ENCODE results near the gene PSMG3. TPM values are rescaled to one million over a fixed set of nuclear protein-coding genes. Genes with fewer than 3 reads are reported as not detected.

The PSMG3 gene
- total RNA-seq, 1 experiment from 2014 or later = 33.3 TPM

GRCh38 chr7:1549357-1550004 is 20.4 kb downstream of the PSMG3 start:
- no peak for ATAC-seq
- Mint-ChIP-seq H3K27ac (no peak overlapping the region), H3K9me3 (no peaks in the 10 kb centered on the region), H3K27me3 (ENCODE audit: low read depth) (no peaks in the 10 kb centered on the region), H3K4me1 (no peaks in the 10 kb centered on the region), H3K4me3 (no peak overlapping the region), H3K36me3 (no peaks in the 10 kb centered on the region)
- no peak for TF ChIP-seq ZSCAN18 (CRISPR knock-in tag; IDR thresholded peaks at IDR 0.05)
- TF ChIP-seq SOX15 (CRISPR knock-in tag; IDR thresholded peaks at IDR 0.05) = no peak
- no peak for TF ChIP-seq ZBTB21 (CRISPR knock-in tag; IDR thresholded peaks at IDR 0.05; ENCODE audit: borderline replicate concordance)
- TF ChIP-seq NFYB (CRISPR knock-in tag; conservative IDR thresholded peaks at IDR 0.05; ENCODE audit: low read depth) = no peak
- TF ChIP-seq, protein P1, sequence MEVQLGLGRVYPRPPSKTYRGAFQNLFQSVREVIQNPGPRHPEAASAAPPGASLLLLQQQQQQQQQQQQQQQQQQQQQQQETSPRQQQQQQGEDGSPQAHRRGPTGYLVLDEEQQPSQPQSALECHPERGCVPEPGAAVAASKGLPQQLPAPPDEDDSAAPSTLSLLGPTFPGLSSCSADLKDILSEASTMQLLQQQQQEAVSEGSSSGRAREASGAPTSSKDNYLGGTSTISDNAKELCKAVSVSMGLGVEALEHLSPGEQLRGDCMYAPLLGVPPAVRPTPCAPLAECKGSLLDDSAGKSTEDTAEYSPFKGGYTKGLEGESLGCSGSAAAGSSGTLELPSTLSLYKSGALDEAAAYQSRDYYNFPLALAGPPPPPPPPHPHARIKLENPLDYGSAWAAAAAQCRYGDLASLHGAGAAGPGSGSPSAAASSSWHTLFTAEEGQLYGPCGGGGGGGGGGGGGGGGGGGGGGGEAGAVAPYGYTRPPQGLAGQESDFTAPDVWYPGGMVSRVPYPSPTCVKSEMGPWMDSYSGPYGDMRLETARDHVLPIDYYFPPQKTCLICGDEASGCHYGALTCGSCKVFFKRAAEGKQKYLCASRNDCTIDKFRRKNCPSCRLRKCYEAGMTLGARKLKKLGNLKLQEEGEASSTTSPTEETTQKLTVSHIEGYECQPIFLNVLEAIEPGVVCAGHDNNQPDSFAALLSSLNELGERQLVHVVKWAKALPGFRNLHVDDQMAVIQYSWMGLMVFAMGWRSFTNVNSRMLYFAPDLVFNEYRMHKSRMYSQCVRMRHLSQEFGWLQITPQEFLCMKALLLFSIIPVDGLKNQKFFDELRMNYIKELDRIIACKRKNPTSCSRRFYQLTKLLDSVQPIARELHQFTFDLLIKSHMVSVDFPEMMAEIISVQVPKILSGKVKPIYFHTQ (CRISPR knock-in tag; IDR thresholded peaks at IDR 0.05) = no peak
- TF ChIP-seq NR2C2 (CRISPR knock-in tag; IDR thresholded peaks at IDR 0.05) = no peak
- TF ChIP-seq ATF2 (CRISPR knock-in tag; IDR thresholded peaks at IDR 0.05; ENCODE audit: borderline replicate concordance, low read depth) = no peak
- TF ChIP-seq, protein P2, sequence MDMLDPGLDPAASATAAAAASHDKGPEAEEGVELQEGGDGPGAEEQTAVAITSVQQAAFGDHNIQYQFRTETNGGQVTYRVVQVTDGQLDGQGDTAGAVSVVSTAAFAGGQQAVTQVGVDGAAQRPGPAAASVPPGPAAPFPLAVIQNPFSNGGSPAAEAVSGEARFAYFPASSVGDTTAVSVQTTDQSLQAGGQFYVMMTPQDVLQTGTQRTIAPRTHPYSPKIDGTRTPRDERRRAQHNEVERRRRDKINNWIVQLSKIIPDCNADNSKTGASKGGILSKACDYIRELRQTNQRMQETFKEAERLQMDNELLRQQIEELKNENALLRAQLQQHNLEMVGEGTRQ (CRISPR knock-in tag; IDR thresholded peaks at IDR 0.05) = no peak
- TF ChIP-seq MXD4 (CRISPR knock-in tag; IDR thresholded peaks at IDR 0.05; ENCODE audit: borderline replicate concordance) = no peak
- TF ChIP-seq FOXJ3 (CRISPR knock-in tag; IDR thresholded peaks at IDR 0.05; ENCODE audit: borderline replicate concordance) = no peak
- no peak for TF ChIP-seq GRHL2 (CRISPR knock-in tag; IDR thresholded peaks at IDR 0.05; ENCODE audit: insufficient replicate concordance, severe bottlenecking)
- no peak for TF ChIP-seq ZNF138 (CRISPR knock-in tag; conservative IDR thresholded peaks at IDR 0.05)
- no peak for TF ChIP-seq ATF1 (CRISPR knock-in tag; IDR thresholded peaks at IDR 0.05)
- TF ChIP-seq ZNF671 (CRISPR knock-in tag; IDR thresholded peaks at IDR 0.05) = no peak
- TF ChIP-seq, protein P3, sequence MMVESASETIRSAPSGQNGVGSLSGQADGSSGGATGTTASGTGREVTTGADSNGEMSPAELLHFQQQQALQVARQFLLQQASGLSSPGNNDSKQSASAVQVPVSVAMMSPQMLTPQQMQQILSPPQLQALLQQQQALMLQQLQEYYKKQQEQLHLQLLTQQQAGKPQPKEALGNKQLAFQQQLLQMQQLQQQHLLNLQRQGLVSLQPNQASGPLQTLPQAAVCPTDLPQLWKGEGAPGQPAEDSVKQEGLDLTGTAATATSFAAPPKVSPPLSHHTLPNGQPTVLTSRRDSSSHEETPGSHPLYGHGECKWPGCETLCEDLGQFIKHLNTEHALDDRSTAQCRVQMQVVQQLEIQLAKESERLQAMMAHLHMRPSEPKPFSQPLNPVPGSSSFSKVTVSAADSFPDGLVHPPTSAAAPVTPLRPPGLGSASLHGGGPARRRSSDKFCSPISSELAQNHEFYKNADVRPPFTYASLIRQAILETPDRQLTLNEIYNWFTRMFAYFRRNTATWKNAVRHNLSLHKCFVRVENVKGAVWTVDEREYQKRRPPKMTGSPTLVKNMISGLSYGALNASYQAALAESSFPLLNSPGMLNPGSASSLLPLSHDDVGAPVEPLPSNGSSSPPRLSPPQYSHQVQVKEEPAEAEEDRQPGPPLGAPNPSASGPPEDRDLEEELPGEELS (CRISPR knock-in tag; IDR thresholded peaks at IDR 0.05) = no peak
- TF ChIP-seq ERG (CRISPR knock-in tag; IDR thresholded peaks at IDR 0.05) = no peak
- no peak for TF ChIP-seq TEAD4 (CRISPR knock-in tag; IDR thresholded peaks at IDR 0.05)
- no peak for TF ChIP-seq ZNF281 (CRISPR knock-in tag; IDR thresholded peaks at IDR 0.05)
- no peak for TF ChIP-seq TP53 (CRISPR knock-in tag; IDR thresholded peaks at IDR 0.05)
- no peak for TF ChIP-seq ESRRA (CRISPR knock-in tag; IDR thresholded peaks at IDR 0.05; ENCODE audit: borderline replicate concordance)
- ChIA-PET CTCF (interaction anchor here (0.9 to 1.3 kb wide), 3 partner anchors 9 to 75 kb away, joined by 3 to 5 read pairs (median 5); no protein-coding TSS in a partner anchor), POLR2A (no interaction called here)
- no peak for DNase-seq (ENCODE audit: low spot score)
